Fibroblast of skin of left biceps (primary cell): ENCODE data around the gene RIMS4.
"Not testable (repeated sequence)": the region's sequence is repeated elsewhere in the genome, so short reads cannot be mapped to it uniquely, and the experiment has no call there.

Experiments used
- DNase-seq, 2 experiments: peaks; one replicate each; pipeline ENCODE4 v3.0.0-alpha.2; 2013; ENCODE audit warnings: low read depth in 2 of 2

The RIMS4 gene

DNA sequence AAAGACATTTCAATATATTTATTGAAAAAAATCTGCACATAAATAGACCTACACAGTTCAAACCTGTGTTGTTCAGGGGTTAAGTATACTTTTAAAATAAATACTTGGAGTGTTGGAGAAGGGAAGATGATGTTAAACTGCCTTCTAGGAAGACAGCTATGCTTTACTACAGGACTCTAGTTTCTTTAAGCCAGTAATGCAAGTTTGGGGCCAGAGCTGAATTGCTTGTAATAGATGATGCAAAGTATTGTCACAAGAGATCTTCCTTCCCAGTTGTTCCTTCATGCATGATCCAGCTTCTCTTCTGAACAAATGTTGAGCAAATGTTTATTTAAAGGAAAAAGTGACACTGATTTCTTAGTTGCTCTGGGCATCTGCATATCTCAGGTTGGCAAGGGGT lies 20.2 kb upstream of the RIMS4 start:
- DNase-seq: no peak

DNA sequence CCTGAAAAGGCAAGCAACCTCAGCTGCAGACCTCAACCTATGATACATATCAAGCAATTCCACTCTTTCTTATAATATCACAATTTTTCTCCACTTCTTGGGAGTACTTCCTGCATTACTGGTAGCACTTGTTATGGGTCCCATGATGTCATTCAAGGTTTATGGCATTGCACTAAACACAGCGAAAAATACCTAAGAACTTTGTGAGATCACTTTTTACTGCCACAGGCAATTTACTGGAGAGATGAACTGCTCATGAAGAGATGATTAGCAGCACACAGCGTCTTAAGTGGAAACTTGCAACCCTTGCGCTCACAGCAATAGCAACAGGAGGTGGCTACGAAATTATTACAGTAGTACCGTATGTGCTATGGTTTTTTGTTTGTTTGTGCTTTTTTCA lies 19.3 kb upstream of the RIMS4 start:
- no peak for DNase-seq

DNA sequence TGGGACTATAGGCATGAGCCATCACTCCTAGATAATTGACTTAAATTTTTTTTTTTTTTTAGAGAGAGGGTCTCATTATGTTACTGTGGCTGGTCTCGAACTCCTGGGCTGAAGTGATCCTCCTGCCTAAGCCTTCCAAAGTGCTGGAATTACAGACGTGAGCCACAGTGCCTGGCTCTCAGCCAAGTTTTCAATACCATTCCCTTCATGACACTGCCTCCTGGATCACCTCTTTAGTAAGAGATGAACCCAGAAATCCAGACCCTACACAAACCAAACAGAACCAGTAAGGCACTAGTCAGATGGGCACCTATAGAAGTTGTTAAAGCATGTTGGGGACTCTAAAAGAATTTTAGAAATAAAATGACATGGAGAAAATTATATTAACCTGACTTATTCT lies 18.3 kb upstream of the RIMS4 start:
- DNase-seq: no peak

DNA sequence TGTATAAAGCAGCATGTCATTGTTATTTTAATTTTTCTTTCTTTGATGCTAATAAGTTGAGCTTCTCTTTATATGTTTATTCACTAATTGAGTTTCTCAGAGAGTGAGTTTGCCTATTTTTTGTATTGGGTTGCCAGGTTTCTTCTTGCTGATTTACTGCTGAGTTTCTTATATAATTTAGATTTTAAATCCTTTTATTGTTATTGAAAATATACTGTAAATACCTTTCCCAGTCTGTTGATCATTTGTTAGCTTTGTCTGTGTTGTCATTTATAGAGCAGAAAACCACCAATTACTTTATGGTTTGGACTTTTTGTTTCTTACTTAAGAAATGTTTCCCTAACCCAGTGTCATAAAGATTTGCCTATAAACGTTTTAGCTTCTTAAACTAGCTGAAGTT lies 17.1 kb upstream of the RIMS4 start:
- DNase-seq: no peak

DNA sequence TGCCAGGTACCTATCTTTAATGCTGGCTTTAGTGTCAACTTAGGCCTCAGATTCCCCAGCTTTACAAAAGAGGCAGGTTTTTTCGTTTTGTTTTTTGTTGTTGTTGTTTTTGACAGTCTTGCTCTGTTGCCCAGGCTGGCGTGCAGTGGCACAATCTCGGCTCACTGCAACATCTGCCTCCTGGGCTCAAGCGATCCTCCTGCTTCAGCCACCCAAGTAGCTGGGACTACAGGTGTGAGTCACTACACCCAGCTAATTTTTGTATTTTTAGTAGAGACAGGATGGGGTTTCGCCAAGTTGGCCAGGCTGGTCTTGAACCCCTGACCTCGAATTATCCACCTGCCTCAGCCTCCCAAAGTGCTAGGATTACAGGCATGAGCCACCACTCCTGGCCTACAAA lies 11.2 kb upstream of the RIMS4 start:
- DNase-seq: not testable (repeated sequence)

DNA sequence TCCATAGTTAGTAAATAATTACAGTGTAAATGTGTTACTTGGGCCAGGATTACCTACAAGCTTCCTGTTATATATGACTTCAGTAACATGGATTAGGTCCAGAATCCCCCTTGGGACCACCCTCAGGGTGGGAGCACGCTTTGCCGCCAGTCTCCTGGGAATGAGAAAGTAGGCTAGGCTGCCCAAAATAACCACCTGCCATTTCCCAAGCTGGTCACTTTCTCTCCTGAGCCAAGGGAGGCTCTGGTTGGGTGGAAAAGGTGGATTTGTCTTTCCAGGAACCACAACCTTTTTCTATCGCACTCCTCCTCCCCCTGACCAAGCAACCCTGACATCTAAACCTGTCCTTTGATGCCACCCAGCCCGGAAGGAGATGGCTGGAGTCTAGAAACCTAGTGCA lies 9.6 kb upstream of the RIMS4 start:
- DNase-seq: no peak

DNA sequence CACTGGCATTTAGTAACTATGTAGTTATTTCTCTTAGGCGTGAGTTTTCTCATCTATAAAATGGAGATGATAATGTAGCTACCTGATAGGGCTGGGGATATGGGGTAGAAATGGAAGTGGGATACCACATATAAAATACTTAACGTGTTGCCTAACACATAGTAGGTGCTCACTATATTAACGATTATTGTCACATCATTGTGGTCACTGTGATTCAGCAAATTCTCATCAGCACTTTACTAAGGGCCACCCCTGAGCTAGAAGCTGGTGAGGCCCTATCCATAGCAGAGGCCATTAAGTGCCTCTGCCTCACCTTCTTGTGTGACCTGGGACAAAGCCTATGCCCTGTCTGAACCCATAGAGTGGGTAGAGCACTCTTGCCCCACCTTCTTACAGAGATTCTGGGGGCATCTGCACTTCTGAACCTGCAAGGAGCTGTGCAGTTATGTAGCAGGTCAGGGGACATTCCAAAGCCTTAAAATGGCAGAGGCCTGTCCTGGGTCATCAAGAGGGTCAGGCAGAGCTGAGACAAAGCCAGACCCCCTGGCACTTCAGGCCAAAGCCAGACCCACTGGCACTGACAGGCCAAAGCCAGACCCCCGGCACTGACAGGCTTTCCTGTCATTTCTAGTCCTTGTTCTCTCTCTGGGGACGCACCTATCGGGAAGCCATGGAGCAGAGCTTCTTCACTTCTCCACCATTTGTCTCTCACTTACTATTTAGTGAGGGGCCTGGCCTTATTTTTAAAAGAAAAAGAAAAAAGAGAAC lies 7.0 kb upstream of the RIMS4 start:
- no peak for DNase-seq

DNA sequence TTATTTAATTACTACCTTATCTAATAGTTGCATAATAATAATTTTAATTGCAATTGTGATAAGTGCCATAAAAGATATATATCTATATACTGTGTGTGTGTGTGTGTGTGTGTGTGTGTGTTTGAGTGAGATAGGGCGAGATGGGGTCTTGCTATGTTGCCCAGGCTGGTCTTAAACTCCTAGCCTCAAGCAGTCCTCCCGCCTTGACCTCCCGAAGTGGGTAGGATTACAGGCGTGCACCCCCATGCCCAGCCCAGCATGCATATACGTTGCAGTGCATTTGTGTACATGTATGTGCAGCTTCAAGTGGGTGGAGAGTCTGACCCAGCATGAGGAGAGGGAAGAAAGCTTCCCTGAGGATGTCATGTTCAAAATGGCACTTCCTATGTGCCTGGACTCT lies 4.6 kb upstream of the RIMS4 start:
- no peak for DNase-seq

DNA sequence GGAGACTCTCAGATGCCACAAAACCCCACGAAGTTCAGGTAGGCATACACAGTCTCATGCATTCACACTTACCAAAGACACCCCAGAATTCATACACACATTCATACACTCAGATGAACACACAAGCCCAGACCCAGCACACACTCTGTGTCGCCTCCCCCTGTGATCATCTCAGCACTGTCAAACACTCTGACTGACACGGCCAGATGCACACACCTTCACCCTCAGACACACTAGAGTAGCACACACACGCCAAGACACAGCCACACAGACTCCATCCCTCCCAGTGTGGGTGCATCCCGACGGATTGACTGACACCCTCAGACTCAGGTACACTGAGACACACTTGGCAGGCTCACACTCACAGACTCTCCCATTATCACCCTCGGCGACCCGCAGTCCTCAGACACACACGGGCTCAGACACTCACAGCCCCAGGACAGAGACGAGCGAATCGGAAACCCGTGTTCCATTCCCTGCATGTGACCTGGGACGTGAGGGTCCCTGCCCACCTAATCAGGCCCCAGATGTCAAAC lies 872 bp upstream of the RIMS4 start:
- no peak for DNase-seq

DNA sequence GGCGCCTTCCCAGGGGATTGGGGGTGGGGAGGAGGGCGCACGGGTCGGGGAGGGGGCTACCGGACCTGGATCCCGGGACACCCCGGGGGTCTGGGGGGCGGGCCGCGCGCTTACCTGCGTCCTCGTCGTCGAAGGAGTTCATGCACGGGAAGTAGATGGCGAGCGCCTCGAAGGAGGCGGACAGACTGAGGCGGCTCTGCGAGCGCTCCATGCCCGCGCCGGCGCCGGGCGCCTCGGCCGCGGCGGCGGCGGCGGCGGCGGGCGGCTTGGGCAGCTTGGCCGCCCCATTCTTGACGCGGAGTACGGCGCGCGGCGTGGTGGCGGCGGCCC lies 320 bp downstream of the RIMS4 start:
- DNase-seq: no peak

DNA sequence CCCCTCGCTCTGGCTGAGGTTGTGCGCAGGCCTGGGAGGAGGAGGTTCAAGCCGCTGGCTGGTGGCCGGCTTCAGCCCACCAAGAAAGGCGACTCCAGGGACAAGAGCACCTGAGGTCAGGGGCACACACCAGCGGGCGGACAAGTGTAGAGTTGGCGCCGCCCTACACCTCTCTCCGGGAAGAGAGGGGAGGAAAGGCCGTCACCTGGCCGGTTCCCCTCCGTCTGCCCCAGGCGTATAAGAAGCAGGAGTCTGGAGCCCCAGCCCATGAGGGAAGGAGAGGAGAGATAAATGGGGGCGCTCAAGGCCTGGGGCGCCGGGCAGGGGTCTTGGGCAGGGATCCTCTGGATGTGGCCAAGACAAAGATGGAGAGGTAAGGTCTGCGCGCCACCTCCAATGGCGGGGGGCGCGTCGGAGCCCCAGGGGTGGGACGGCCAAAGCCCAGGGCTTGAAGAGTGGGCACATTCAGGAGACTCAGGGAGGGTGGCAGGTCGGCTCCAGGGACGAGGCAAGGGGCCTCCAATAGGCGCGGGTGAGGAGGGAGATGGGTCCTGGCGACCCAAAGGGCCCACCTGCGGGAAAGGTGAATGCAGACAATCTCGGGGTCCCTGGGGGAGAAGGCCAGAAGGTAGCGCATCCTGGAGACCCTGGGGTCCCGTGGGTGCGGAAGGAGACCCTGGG lies 826 bp downstream of the RIMS4 start:
- DNase-seq: no peak

DNA sequence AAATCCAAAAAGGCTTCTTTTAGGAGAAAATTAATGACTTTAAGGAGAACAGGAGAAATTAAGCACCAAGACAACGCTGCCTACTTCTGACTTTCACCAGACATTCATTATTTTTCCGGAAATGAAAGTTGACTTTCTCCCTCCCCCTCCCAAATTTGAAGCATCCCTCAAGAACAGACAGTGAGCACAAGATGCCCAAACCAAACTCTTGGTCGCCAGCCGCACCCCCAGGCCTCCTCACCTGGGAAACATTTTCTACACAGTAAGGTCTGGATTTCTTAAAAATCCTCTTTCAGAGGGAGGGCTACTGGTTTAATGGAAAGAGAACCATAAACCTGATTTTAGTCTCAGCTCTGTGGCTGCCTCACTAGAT lies 2.7 kb downstream of the RIMS4 start:
- no peak for DNase-seq

DNA sequence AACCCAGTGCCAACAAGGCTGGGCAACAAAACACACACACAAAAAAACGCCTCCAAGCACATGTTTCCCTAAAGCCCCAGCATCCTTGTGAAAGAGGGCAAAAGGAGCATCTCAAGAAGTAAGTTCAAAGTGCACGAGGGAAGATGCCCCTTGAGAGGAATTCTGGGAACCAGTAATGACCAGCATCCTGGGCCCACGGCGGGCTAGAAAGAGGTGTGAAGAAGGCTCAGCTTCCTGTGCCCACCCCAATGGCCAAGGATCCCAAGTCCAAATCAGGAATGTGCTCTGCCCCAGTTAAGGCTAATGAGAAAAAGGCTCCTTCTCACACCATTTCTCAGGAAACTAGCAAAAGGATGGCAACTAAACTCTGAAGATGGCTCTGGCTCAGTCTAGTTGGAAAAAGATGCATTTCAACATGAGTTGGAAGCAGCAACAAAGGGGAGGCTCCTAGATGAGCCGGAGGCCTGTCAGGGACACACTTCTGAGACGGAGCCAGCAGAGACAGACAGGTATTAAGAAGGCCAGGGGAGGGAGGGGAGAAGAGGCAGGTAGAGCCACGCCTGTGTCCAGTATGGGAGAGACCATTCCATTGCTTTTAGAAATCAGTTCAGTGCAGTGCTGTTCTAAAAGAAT lies 3.2 kb downstream of the RIMS4 start:
- no peak for DNase-seq

DNA sequence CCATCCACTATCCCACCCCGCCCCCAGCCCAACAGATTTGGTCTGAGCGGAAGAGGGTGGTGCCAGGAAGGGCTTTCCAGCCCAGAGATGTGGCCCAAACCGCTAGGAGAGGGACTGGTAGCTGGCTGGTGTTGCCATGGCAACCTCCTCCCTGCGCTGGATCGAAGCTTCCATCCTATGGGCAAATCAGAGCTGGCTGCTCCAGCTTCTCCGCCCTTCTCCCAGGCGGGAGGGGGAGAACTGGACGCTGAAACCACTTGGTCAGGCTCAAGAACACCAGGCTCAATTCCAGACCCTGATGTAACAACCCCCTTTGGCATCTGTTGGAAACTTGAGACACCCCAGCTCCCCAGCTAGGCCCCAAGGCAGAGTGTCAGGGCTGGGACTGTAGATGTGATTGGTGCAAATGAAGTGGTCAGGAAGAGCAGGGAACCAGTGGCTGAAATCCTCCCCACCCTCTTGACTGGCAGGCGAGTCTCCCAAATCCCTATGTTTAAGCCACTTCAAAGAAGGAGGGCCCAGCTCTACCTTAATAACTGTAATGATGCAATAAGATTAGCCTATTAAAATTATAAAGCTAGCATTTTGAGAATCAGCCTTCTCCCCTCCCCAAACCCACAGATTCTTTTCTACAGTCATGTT lies 4.2 kb downstream of the RIMS4 start:
- DNase-seq: peak in 1 of 2 experiments; percentile 8

DNA sequence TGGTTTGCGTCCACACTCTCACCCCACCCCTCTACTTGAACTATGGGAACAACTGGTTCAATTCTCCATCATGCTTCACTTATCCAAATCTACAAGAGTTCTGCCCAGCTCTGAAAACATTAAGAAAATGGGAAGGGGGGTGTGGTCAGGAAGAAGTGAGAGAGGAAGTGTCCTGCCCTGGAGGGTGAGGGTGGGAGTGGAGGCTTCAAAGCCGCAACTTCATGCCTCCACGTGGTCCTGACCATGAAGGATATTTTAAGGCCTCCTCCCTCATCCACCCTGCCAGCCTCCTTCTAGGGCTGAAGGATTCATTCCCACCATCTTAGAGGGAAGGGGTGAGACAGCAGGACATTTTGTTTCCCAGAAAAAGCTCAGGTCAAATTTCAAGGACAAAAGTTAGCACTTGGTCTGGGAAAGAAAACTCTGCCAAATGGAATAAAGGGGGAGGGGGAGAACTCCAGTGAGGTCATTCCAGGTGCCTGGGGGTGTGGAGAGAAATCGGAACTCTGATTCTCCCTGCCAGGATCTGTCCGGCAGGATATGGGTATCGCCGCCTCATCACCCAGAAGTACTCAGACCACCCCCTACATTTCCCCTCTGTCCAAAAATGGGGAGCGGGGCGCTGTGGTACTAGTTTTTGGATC lies 4.9 kb downstream of the RIMS4 start:
- no peak for DNase-seq

DNA sequence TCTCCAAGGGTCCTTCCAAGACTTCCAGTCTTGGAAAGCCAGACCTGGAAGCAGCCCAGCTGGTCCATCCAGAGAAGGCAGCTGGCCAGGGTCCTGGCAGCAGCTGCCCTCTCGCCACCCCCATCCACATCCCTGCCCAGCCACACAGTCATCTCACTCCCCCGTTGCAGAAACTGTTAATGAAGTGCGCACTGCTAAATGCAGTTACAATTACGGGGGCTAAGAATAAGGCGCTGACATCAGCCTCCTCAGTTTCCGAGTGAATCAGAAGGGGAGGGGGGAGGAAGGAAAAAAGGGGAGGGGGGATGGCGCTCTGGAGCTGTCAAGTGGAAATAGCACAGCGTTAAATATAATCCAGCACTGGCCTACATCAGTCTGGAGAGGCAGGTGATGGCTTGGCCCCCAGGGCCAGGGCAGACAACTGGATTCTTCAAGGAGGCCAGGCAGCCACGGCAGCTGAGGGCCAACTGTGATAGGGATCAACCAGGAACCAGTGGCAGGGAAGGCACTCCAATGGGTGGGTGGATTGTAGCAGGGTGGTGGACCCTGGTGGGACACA lies 6.9 kb downstream of the RIMS4 start:
- no peak for DNase-seq

DNA sequence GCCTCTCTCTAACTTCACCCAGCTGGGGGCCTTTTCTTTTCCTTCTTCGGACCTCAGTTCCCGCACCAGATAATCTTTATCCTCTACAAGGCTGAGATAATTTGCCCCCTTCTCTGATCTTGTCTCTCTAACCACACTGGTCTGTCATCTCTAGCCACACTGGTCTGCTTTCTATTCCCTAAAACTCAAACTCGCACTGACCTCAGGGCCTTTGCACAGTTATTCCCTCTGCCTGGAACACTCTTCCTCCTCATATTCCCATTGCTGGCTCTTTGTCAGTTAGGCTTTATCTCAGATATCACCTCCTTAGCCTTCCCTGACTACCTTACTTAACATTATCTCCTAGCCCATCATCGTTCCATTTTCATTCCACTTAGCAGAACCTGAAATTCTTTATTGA lies 7.6 kb downstream of the RIMS4 start:
- DNase-seq: no peak

DNA sequence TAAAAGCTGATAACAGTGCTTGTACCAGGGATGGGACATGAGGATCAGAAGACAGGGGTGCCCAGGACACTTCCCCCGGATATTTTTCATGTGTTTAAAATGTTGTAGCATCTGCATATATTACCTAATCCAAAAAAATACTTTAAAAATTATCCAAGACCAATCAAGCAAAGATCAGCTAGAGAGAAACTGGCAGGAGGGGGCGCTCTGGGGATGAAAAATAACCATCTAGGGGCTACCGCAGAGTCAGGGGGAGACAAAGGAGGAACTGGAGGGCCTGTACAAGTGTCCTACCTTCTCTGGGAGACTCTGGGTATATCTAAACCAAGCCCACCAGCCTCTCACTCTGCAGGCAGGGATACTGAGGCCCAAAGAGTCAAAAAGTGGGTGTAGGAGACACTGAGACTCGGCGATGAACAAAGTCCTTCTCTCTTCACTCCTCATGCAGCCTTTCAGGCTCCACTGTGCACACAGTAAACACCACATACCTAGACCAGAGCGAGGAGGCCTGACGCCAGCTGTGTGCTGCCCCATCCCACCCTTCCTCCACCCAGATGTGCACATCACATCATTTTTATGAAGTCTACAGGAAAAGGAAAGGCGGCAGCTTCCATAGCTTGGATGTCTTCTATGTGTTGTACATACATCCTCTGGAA lies 9.8 kb downstream of the RIMS4 start:
- DNase-seq: no peak

DNA sequence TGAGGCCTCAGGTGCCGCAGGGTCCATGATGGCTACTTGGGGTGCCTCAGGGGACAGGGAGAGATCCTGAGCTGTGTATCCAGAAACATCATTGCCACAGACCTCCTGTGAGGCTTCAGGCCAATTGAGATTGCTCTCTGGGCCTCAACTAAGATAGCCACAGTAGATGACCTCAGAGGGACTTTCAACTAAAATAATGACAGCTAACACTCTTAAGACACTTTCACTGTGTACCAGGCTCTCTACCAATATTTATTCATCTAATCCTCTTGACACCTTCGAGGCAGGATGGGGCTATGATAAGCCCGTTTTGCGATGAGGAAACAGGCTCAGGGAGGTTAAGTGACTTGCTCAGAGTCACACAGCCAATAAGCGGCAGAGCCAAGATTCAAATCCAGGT lies 10.7 kb downstream of the RIMS4 start:
- DNase-seq: no peak

DNA sequence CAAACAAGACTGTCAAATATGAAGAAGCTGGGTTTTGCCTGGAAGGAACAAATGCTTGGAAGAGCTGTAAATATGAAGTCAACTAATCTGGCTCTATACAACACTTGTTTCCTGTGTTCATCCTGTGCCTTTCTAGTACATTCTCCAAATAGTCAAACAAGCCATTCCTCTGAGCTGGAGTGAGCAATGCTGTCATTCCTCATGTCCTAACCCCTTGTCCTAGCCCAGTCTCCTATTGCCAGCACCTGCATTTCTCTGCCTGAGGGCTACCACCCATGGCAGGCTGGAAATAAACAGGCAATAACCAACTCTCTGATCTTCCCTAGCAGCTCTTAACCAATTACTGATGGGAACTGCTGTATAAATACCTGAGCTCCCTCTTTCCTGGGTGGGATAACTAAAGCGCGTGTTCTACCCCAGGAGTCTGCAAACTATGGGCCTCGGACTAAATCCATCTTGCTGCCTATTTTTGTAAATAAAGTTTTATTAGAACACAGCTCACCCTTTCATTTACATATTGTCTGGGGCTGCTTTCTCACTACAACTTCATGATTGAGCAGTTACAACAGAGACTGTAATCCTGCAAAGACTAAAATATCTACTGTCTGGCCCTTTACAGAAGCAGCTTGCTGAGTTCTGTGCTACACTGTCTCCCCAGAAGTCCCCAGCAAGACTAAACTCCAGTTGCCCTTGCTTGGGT lies 13.4 kb downstream of the RIMS4 start:
- DNase-seq: no peak

DNA sequence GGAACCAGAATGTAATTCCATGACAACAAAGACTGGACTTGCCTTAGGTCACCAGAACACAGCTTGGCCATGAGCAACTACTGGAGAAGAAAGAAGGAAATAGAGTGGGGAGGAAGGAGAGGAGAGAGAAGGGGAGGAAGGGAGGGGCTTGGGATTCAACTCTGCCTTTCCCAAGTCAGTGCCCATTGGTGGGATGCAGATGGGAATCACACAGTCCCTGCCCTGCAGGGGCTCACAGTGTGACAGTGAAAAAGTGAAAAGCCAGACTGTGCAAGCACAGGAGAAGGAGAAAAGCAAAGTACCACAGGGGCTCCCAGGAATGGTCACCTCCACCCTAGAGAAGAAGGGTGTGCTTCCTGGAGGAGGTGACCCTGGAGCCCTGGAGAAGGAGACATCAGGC lies 14.0 kb downstream of the RIMS4 start:
- no peak for DNase-seq
